Activated T-cell treated with anti-CD3 and anti-CD28 coated beads, Interleukin-2, amount 50 U/mL, for 24 hours (primary cell): ENCODE data around the gene ARHGEF35.
"Not testable (repeated sequence)": the region's sequence is repeated elsewhere in the genome, so short reads cannot be mapped to it uniquely, and the experiment has no call there.

Experiments used
- DNase-seq: peaks from one replicate; pipeline ENCODE4 v3.0.0-alpha.2; 2020
- H3K27ac Mint-ChIP-seq: 2 replicates; pipeline ENCODE4 v1.8.0; 2020; ENCODE audit warnings: mild to moderate bottlenecking, mixed read lengths
- H3K27me3 Mint-ChIP-seq: 2 replicates; pipeline ENCODE4 v1.8.0; 2020; ENCODE audit warnings: mixed read lengths
- H3K36me3 Mint-ChIP-seq: 2 replicates; pipeline ENCODE4 v1.8.0; 2020; ENCODE audit warnings: low read depth, mixed read lengths
- H3K4me1 Mint-ChIP-seq: 2 replicates; pipeline ENCODE4 v1.8.0; 2020; ENCODE audit warnings: low read depth, mixed read lengths
- H3K4me3 Mint-ChIP-seq: 2 replicates; pipeline ENCODE4 v1.8.0; 2020; ENCODE audit warnings: mild to moderate bottlenecking, moderate library complexity, mixed read lengths
- H3K9me3 Mint-ChIP-seq: 2 replicates; pipeline ENCODE4 v1.8.0; 2020; ENCODE audit warnings: mixed read lengths

Gene ARHGEF35

DNA sequence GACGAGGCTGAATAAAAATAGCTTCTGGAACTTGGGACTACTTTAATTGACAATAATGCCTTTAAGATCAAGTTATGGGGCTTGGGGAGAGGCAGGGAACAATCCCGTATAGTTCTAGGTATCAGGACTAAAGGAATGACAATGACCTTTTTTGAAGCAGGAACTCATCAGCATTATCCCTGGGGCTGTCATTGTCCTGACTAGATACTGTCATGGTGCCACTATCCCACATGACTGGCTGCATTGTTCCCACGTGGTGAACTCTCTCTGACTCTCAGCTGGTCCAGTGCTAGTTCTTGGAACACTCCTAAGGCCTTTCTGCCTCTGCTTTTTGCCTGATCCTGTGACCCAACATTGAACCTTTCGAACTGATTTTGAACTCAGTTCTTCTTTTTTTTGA, 3.3 kb upstream of the ARHGEF35 start:
- H3K36me3 Mint-ChIP-seq, H3K4me1 Mint-ChIP-seq, H3K27ac Mint-ChIP-seq, H3K27me3 Mint-ChIP-seq, H3K9me3 Mint-ChIP-seq, DNase-seq, H3K4me3 Mint-ChIP-seq: not testable (repeated sequence)

DNA sequence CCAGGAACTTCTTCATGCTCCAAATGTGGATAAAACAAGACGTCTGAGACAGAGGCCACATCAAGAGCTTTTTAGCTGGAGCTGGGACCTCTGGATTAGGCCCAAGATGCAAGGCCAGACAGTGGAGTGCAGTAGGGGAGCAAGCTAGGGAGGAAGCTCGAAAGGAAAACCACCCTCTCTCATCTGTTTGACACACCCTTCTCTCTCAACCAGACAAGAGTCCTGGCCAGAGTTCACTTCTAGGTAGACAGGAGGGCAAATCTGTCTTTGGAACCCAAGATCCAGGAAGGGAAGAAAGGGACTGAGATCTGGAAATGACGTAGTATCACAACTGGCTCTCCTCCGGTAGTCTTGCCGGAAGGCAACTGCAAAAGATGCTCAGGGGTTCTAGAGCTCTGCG, 1.2 kb downstream of the ARHGEF35 start:
- not testable (repeated sequence) for H3K4me1 Mint-ChIP-seq, DNase-seq, H3K4me3 Mint-ChIP-seq, H3K27me3 Mint-ChIP-seq, H3K36me3 Mint-ChIP-seq, H3K27ac Mint-ChIP-seq, H3K9me3 Mint-ChIP-seq

DNA sequence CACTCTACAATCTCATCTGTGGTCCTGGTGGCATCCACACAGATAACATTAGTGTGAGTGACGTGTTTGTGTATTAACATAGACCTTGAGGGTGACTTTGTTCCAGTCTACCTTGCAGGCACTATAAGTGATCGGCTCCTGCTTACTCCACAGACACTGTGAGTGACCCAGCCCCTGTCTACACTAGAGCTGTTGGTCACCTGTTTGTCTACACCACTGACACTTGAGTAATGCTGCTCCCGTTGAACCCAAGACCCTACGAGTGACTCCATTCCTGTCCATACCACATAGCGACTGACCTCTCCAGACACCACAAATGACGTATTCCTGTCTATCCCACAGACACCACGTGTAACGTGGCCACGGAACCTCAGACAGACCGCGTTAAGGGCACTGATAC, 1.9 kb downstream of the ARHGEF35 start:
- not testable (repeated sequence) for H3K27ac Mint-ChIP-seq, H3K36me3 Mint-ChIP-seq, H3K4me3 Mint-ChIP-seq, H3K9me3 Mint-ChIP-seq, DNase-seq, H3K27me3 Mint-ChIP-seq, H3K4me1 Mint-ChIP-seq

DNA sequence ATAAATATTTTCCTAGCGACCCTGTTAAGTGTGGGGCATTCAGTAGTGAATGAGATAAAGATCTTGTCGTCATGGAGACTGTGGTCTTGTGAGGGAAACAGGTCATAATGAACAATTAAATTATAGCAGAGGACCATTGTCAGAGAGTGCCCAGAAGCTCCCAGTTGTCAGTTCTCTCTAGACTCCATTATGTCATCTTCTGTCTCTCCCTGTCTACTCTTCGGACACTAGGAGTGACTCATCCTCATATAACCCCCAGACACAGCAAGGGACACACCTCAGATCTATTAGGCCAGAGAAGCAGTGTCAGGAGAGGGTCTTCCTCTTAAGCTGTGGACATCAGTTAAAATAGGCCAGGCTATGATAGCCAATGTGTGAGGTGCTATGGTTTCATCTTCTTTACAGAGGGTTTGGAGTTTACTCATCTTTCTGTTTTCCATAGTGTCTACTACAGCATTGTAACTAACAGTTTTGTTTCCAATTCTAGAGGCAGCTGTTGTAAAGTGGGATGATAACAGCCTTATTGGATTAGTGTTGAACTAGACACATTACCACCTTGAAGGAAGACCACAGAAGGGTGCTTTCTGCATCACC, 7.0 kb downstream of the ARHGEF35 start:
- not testable (repeated sequence) for H3K27me3 Mint-ChIP-seq, H3K4me1 Mint-ChIP-seq, H3K4me3 Mint-ChIP-seq, H3K27ac Mint-ChIP-seq, H3K36me3 Mint-ChIP-seq, H3K9me3 Mint-ChIP-seq, DNase-seq

DNA sequence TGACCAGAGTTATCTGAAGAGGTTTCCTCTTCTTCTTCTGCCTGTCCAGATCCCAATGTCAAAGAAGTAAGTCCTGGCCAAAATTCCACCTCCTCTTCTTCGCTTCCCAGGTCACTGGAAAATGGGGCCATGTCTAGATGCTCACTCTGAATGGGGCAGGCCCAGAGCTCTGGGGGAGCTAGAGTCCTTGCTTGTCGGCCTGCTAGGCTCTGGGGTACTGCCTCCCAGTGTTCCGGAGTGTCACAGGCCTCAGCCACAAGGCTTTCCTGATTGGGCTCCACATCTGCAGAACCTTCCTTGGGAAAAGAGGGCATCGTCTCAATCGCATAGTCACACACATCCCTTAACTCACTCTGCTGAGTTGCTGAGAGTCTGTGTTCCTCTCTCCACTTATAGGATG, 7.8 kb downstream of the ARHGEF35 start:
- not testable (repeated sequence) for H3K27ac Mint-ChIP-seq, H3K4me3 Mint-ChIP-seq, H3K27me3 Mint-ChIP-seq, DNase-seq, H3K9me3 Mint-ChIP-seq, H3K4me1 Mint-ChIP-seq, H3K36me3 Mint-ChIP-seq

DNA sequence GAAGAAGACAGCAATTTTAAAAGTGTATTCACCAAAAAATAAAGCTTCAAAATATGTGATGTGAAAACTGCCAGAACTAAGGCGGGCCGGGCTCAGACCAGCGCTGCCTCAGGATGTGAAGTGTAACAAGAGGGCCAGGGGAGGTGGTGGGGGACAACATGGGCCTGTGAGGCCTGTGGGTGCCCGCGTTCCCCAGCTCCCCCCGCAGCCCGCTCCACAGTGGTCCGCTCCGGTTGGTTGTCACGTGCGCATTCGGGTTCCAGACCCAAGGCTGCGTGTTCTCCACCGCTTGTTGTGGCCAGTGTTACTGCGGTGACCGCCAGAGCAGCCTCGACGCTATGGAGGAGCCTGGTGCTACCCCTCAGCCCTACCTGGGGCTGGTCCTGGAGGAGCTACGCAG, 12.5 kb downstream of the ARHGEF35 start, which contains the start of gene CTAGE4:
Gene CTAGE4, plus strand, starts transcription at position 301 of the 400 bp plus-strand sequence. Its CDS starts 38 bp downstream, at position 339.
- not testable (repeated sequence) for H3K27ac Mint-ChIP-seq, H3K4me3 Mint-ChIP-seq, H3K9me3 Mint-ChIP-seq, H3K36me3 Mint-ChIP-seq, DNase-seq, H3K27me3 Mint-ChIP-seq, H3K4me1 Mint-ChIP-seq

DNA sequence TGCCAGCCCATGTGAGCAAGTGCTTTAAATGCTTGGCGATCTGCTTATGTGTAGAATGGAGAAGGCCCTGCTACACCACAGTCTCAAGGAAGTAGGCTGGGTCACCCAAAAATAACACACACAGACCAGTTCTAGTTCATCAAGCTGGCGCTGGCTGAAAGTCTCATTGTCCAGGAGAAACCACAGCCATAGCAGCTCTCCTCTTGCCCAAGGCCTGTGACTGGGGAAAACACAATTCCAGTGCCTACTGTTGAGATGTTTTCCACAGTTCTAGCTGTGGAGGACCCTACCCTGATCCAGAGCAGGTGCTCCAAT, 16.5 kb downstream of the ARHGEF35 start:
- not testable (repeated sequence) for H3K4me1 Mint-ChIP-seq, H3K27me3 Mint-ChIP-seq, H3K9me3 Mint-ChIP-seq, DNase-seq, H3K4me3 Mint-ChIP-seq, H3K36me3 Mint-ChIP-seq, H3K27ac Mint-ChIP-seq

DNA sequence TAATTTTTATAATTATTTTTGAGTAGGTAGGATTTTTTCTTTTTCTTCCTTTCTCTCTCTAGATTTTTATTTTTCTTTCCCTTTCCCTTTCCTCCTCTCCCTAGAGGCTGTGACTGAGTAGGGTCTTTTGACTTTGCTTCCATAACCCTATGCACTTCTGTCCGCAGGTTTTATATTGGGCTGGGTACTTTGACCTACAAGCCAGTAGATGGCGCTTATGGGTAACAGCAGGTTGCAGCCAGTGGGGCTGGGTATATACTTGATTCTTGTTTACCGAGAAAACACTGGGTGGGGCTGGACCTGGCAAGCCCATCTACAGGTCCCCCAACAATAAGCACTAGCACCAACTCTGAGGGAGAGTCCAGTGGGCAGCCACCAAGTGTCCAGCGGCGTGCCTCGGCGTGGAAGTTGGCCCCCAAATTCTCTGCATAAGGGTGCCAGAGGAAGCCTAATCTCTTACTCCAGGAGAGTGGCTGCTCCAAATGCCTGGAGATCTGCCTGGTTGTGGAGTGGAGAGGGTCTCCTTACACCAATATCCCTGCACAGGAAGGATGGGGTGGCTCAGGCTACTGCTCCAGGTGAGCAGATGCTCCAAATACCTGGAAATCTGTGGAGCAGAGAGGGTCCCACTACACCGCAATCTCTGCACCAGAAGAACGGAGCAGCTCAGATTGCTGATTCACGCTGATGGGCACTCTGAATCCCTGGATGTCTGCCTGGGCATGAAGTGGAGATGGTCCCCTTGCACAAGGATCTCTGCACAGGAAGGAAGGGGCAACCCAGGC, 17.1 kb downstream of the ARHGEF35 start:
- H3K9me3 Mint-ChIP-seq, H3K36me3 Mint-ChIP-seq, H3K4me3 Mint-ChIP-seq, H3K4me1 Mint-ChIP-seq, DNase-seq, H3K27ac Mint-ChIP-seq, H3K27me3 Mint-ChIP-seq: not testable (repeated sequence)

DNA sequence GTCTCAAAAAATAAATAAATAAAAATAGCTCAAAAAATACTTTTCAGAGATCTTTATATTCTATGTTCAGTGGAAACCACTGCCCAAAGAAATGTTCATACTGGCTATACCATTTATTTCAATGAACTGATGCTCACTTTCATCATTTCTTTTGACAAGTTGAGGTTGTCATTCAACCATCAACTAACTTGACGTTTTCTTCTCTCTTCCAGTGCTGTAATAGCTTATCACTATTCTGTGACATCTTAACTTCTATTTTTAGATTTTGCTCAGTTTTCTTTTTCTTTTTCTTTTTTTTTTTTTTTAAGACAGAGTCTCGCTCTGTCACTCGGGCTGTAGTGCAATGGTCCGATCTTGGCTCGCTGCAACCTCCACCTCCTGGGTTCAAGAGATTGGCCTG, 21.0 kb downstream of the ARHGEF35 start:
- peaks cover 13% of the 10 kb centered on the region for H3K27me3 Mint-ChIP-seq
- DNase-seq: no peak
- no peaks in the 10 kb centered on the region for H3K36me3 Mint-ChIP-seq
- no peaks in the 10 kb centered on the region for H3K4me1 Mint-ChIP-seq
- peaks cover 12% of the 10 kb centered on the region for H3K9me3 Mint-ChIP-seq
- no peak overlapping the region for H3K27ac Mint-ChIP-seq
- no peak overlapping the region for H3K4me3 Mint-ChIP-seq

DNA sequence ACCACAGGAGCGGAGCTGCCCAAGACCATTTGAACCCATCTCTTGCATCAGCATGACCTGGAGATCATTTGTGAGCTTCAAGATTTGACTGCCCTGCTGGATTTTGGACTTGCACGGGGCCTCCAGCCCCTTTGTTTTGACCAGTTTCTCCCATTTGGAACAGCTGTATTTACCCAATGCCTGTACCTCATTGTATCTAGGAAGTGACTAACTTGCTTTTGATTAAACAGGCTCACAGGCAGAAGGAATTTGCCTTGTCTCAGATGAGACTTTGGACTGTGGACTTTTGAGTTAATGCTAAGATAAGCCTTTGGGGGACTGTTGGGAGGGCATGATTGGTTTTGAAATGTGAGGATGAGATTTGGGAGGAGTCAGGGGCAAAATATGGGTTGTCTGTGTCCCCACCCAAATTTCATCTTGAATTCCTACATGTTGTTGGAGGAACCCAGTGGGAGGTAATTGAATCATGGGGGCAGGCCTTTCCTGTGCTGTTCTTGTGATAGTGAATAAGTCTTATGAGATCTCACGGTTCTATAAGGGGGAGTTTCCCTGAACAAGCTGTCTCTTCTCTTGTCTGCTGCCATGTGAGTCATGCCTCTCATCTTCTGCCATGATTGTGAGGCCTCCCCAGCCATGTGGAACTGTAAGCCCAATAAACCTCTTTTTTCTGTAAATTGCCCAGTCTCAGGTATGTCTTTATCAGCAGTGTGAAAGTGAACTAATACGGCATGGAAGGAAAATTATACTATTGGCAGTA, 23.9 kb downstream of the ARHGEF35 start:
- H3K36me3 Mint-ChIP-seq, H3K4me1 Mint-ChIP-seq, H3K4me3 Mint-ChIP-seq, DNase-seq, H3K27ac Mint-ChIP-seq: not testable (repeated sequence)
- H3K9me3 Mint-ChIP-seq: peaks cover 13% of the 10 kb centered on the region
- peaks cover 11% of the 10 kb centered on the region for H3K27me3 Mint-ChIP-seq

DNA sequence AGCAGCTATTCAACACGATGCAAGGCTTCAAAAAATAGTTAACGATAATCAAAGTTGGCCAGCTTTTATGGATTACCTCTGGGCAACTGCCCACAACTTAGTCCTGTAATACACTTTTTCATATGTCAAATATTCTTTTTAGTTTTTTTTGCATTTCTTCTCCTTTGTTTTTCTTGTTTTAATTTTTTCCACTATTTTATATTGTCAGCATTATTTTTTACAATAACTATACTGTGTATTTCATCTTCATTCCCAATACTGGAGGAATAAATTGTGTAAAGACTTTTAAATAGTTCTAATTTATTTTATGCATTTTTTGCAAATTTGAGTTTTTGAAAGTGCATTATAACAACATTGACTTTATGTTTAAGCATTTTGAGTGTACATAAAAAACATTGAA, 30.8 kb downstream of the ARHGEF35 start:
- Mint-ChIP-seq H3K9me3 (peaks cover 2% of the 10 kb centered on the region), H3K27ac (no peak overlapping the region), H3K4me3 (no peak overlapping the region), H3K36me3 (no peaks in the 10 kb centered on the region), H3K4me1 (no peaks in the 10 kb centered on the region), H3K27me3 (peaks cover 19% of the 10 kb centered on the region)
- no peak for DNase-seq

DNA sequence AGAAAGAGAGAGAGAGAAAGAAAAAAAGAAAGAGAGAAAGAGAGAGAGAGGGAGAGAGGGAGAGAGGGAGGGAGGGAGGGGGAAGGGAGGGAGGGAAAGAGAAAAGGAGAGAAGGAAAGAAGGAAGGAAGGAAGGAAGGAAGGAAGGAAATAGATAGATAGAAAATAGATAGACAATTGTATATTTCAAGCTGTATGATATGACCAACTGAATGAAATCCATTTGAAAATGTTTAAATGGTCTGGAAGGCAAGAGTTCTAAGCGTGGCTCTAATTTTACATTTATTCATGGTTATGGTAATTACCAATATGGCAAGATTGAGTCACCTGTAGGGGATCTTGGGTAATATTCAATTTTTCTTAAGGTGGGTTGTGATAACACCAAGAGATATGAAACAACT, 36.8 kb downstream of the ARHGEF35 start:
- Mint-ChIP-seq H3K4me1 (no peaks in the 10 kb centered on the region), H3K9me3 (no peaks in the 10 kb centered on the region), H3K36me3 (no peaks in the 10 kb centered on the region), H3K27ac (no peak overlapping the region), H3K4me3 (no peak overlapping the region), H3K27me3 (peaks cover 11% of the 10 kb centered on the region)
- DNase-seq: no peak

DNA sequence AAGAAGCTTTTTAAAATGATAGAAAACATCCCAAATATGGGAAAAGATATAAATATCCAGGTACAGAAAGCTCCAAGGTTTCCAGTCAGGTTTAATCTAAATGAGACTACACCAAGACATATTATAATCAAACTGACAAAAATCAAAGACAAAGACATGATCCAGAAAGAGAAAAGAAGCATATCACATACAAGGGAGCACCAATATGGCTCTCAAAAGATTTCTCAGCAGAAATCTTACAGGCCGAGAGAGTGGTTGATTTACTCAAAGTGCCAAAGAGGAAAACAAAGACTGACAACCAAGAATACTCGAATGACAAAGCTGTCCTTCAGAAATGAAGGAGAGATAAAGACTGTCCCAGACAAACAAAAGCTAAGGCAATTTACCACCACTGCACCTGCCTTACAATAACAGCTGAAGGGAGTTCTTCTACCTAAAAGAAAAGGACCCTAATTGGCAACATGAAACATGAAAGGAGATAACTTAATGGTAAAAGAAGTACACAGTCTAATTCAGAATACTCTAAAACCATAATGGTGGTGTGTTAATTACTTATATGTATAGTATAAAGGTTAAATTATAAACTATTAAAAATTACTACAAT, 47.3 kb downstream of the ARHGEF35 start:
- H3K4me1 Mint-ChIP-seq: no peaks in the 10 kb centered on the region
- no peak for DNase-seq
- no peaks in the 10 kb centered on the region for H3K36me3 Mint-ChIP-seq
- no peak overlapping the region for H3K4me3 Mint-ChIP-seq
- H3K27me3 Mint-ChIP-seq: peaks cover 11% of the 10 kb centered on the region
- H3K9me3 Mint-ChIP-seq: peaks cover 28% of the 10 kb centered on the region
- H3K27ac Mint-ChIP-seq: no peak overlapping the region

DNA sequence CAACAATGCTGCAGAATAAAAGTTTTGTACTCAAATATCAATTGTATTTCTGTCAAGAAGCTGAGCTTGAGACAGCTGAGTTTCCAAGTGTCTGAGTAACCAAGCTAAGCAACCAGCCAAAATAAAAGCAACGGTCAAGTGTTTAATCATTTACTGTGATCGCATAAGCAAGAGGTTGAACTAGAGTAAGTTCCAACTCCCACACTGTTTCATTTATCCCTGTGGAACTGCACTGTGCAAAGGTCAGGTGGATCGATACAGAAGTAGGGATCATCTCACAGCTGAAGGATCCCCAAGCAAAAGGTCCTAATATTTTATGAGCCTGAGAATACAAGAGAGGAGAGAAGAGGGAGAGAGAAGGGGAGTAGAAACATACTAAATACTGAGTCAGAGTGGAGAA, 51.2 kb downstream of the ARHGEF35 start:
- H3K4me1 Mint-ChIP-seq: no peaks in the 10 kb centered on the region
- H3K4me3 Mint-ChIP-seq: no peak overlapping the region
- H3K27me3 Mint-ChIP-seq: no peaks in the 10 kb centered on the region
- H3K36me3 Mint-ChIP-seq: no peaks in the 10 kb centered on the region
- DNase-seq: no peak
- peaks cover 18% of the 10 kb centered on the region for H3K9me3 Mint-ChIP-seq
- H3K27ac Mint-ChIP-seq: no peak overlapping the region

DNA sequence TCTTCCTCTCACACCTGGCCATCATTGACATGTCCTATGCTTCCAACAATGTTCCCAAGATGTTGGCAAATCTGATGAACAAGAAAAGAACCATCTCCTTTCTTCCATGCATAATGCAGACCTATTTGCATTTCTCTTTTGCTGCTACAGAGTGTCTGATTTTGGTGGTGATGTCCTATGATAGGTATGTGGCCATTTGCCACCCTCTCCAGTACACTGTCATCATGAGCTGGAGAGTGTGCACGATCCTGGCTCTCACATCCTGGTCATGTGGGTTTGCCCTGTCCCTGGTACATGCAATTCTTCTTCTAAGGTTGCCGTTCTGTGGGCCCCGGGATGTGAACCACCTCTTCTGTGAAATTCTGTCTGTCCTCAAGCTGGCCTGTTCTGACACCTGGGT, 53.4 kb downstream of the ARHGEF35 start:
- Mint-ChIP-seq H3K4me3 (no peak overlapping the region), H3K4me1 (no peaks in the 10 kb centered on the region), H3K27ac (no peak overlapping the region), H3K27me3 (no peaks in the 10 kb centered on the region), H3K36me3 (no peaks in the 10 kb centered on the region), H3K9me3 (peaks cover 3% of the 10 kb centered on the region)
- DNase-seq: no peak
